Mucosa of rectum (tissue), 2 donors: ENCODE data around the gene NOSTRIN.

Source experiments
- H3K27ac ChIP-seq, 2 donors: one replicate each; pipeline ENCODE4 v1.7.0; 2013; ENCODE audit warnings: inconsistent platforms in 2 of 2, low read depth in 2 of 2, low read length in 2 of 2
- H3K27me3 ChIP-seq, 2 donors: one replicate each; pipeline ENCODE4 v1.7.0; 2013; ENCODE audit warnings: low read length in 2 of 2; ENCODE audit not compliant: control insufficient read depth in 2 of 2, insufficient read depth in 2 of 2
- H3K36me3 ChIP-seq, 2 donors: one replicate each; pipeline ENCODE4 v1.7.0; 2013; ENCODE audit warnings: low read length in 2 of 2; ENCODE audit not compliant: control insufficient read depth in 2 of 2, insufficient read depth in 2 of 2
- H3K4me1 ChIP-seq, 2 donors: one replicate each; pipeline ENCODE4 v1.7.0; 2013; ENCODE audit warnings: low read length in 2 of 2, mild to moderate bottlenecking in 1 of 2; ENCODE audit not compliant: control insufficient read depth in 2 of 2, insufficient read depth in 2 of 2
- H3K4me3 ChIP-seq, 2 donors: one replicate each; pipeline ENCODE4 v1.7.0; 2013; ENCODE audit warnings: low read length in 2 of 2
- H3K9ac ChIP-seq, 2 donors: one replicate each; pipeline ENCODE4 v1.7.0; 2013; ENCODE audit warnings: low read length in 2 of 2, low read depth in 1 of 2, mild to moderate bottlenecking in 1 of 2
- H3K9me3 ChIP-seq, 2 donors: one replicate each; pipeline ENCODE4 v1.7.0; 2013; ENCODE audit warnings: low read length in 2 of 2; ENCODE audit not compliant: control insufficient read depth in 2 of 2
- donor health status: healthy.
- donor health status: Normal muscosa, but diverticular disease.

Gene NOSTRIN

GRCh38 chr2:168895771-168896170, 93.3 kb downstream of the NOSTRIN start:
- H3K36me3 ChIP-seq, result no peaks in the 10 kb centered on the region
- H3K9ac ChIP-seq, result no peak overlapping the region
- no peaks in the 10 kb centered on the region for H3K9me3 ChIP-seq
- no peak overlapping the region for H3K4me3 ChIP-seq
- no peak overlapping the region for H3K27ac ChIP-seq
- no peaks in the 10 kb centered on the region for H3K4me1 ChIP-seq
- H3K27me3 ChIP-seq, result no peaks in the 10 kb centered on the region

GRCh38 chr2:168896783-168897182, 94.3 kb downstream of the NOSTRIN start:
- no peaks in the 10 kb centered on the region for H3K27me3 ChIP-seq
- no peaks in the 10 kb centered on the region for H3K9me3 ChIP-seq

GRCh38 chr2:168897449-168897848, 95.0 kb downstream of the NOSTRIN start:
- Histone ChIP-seq H3K9me3 (no peaks in the 10 kb centered on the region), H3K27me3 (no peaks in the 10 kb centered on the region), H3K4me1 (no peaks in the 10 kb centered on the region), H3K9ac (no peak overlapping the region), H3K27ac (no peak overlapping the region), H3K36me3 (no peaks in the 10 kb centered on the region), H3K4me3 (no peak overlapping the region)

More at GRCh38 chr2:168896783-168897182, 94.3 kb downstream of the NOSTRIN start:
- no peaks in the 10 kb centered on the region for H3K4me1 ChIP-seq
- H3K27ac ChIP-seq, result no peak overlapping the region
- H3K4me3 ChIP-seq, result no peak overlapping the region
- no peak overlapping the region for H3K9ac ChIP-seq
- H3K36me3 ChIP-seq, result no peaks in the 10 kb centered on the region

GRCh38 chr2:168901003-168901402, 98.6 kb downstream of the NOSTRIN start, which contains the start of gene G6PC2:
Gene G6PC2 (plus strand): TSS chr2:168901291. CDS start chr2:168901332, 41 bp downstream.
- no peak within 1 kb of the TSS for H3K4me3 ChIP-seq
- no peak within 1 kb of the TSS for H3K9ac ChIP-seq
- H3K36me3 ChIP-seq, result no peaks in the 10 kb centered on the region
- no peaks in the 10 kb centered on the region for H3K4me1 ChIP-seq
- H3K9me3 ChIP-seq, result no peaks in the 10 kb centered on the region
- H3K27ac ChIP-seq, result no peak within 1 kb of the TSS
- H3K27me3 ChIP-seq, result no peaks in the 10 kb centered on the region

GRCh38 chr2:168903888-168904287, 101.5 kb downstream of the NOSTRIN start:
- no peak overlapping the region for H3K27ac ChIP-seq

GRCh38 chr2:168904358-168904757, 101.9 kb downstream of the NOSTRIN start:
- Histone ChIP-seq H3K27me3 (no peaks in the 10 kb centered on the region), H3K4me1 (no peaks in the 10 kb centered on the region), H3K9me3 (no peaks in the 10 kb centered on the region), H3K36me3 (no peaks in the 10 kb centered on the region), H3K4me3 (no peak overlapping the region), H3K9ac (no peak overlapping the region), H3K27ac (no peak overlapping the region)

More at GRCh38 chr2:168903888-168904287, 101.5 kb downstream of the NOSTRIN start:
- no peaks in the 10 kb centered on the region for H3K4me1 ChIP-seq
- H3K27me3 ChIP-seq, result no peaks in the 10 kb centered on the region
- no peak overlapping the region for H3K4me3 ChIP-seq
- no peaks in the 10 kb centered on the region for H3K9me3 ChIP-seq
- H3K36me3 ChIP-seq, result no peaks in the 10 kb centered on the region
- no peak overlapping the region for H3K9ac ChIP-seq

- Histone ChIP-seq H3K27me3 (peaks cover 3 to 5% of the 10 kb centered on the region in 2 donors), H3K36me3 (no peaks in the 10 kb centered on the region), H3K9me3 (no peaks in the 10 kb centered on the region), H3K4me3 (no peak overlapping the region), H3K9ac (no peak overlapping the region), H3K4me1 (no peaks in the 10 kb centered on the region), H3K27ac (no peak overlapping the region)
These were observed 105.7 kb downstream of the NOSTRIN start for GRCh38 chr2:168907940-168908662.

GRCh38 chr2:168910330-168910729, 107.9 kb downstream of the NOSTRIN start:
- H3K27ac ChIP-seq, result no peak overlapping the region
- H3K27me3 ChIP-seq, result peaks cover 3 to 9% of the 10 kb centered on the region in 2 donors
- H3K9ac ChIP-seq, result no peak overlapping the region
- H3K36me3 ChIP-seq, result no peaks in the 10 kb centered on the region
- no peaks in the 10 kb centered on the region for H3K9me3 ChIP-seq
- H3K4me1 ChIP-seq, result no peaks in the 10 kb centered on the region
- no peak overlapping the region for H3K4me3 ChIP-seq

- Histone ChIP-seq H3K9ac (no peak overlapping the region), H3K4me3 (no peak overlapping the region), H3K4me1 (no peaks in the 10 kb centered on the region), H3K9me3 (no peaks in the 10 kb centered on the region), H3K27ac (no peak overlapping the region), H3K27me3 (peaks cover 3 to 9% of the 10 kb centered on the region in 2 donors), H3K36me3 (no peaks in the 10 kb centered on the region)
These were observed 110.0 kb downstream of the NOSTRIN start for GRCh38 chr2:168912466-168912865.

GRCh38 chr2:168912901-168913369, 110.5 kb downstream of the NOSTRIN start:
- Histone ChIP-seq H3K27me3 (peaks cover 3 to 9% of the 10 kb centered on the region in 2 donors), H3K36me3 (no peaks in the 10 kb centered on the region), H3K9ac (no peak overlapping the region), H3K9me3 (no peaks in the 10 kb centered on the region), H3K27ac (no peak overlapping the region), H3K4me1 (no peaks in the 10 kb centered on the region), H3K4me3 (peak overlapping the region; percentile 26 to 37)
